Measurements from ENCODE around the gene GREB1L.
"Not testable (repeated sequence)": the region's sequence is repeated elsewhere in the genome, so short reads cannot be mapped to it uniquely, and the experiment has no call there.

DNA sequence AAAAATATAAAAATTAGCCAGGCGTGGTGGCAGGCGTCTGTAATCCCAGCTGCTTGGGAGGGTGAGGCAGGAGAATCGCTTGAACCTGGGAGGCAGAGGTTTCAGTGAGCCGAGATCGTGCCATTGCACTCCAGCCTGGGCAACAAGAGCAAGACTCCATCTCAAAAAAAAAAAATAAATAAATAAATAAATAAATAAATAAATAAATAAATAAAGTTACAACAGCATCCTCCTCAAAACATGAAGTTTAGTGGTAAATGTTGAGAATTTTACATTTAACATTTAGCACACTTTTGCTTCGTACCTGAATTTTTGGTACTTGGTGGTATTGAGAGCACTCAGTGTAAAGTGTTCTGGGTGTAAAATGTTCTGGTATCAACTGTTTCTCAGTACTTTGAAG lies 36.2 kb downstream of the GREB1L start:
- TF ChIP-seq, protein P1, sequence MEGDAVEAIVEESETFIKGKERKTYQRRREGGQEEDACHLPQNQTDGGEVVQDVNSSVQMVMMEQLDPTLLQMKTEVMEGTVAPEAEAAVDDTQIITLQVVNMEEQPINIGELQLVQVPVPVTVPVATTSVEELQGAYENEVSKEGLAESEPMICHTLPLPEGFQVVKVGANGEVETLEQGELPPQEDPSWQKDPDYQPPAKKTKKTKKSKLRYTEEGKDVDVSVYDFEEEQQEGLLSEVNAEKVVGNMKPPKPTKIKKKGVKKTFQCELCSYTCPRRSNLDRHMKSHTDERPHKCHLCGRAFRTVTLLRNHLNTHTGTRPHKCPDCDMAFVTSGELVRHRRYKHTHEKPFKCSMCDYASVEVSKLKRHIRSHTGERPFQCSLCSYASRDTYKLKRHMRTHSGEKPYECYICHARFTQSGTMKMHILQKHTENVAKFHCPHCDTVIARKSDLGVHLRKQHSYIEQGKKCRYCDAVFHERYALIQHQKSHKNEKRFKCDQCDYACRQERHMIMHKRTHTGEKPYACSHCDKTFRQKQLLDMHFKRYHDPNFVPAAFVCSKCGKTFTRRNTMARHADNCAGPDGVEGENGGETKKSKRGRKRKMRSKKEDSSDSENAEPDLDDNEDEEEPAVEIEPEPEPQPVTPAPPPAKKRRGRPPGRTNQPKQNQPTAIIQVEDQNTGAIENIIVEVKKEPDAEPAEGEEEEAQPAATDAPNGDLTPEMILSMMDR (IDR thresholded peaks at IDR 0.05), result not testable (repeated sequence)
- TF ChIP-seq EZH2 (IDR thresholded peaks at IDR 0.05; ENCODE audit: borderline replicate concordance, insufficient read depth, low read depth, low read length, poor library complexity, severe bottlenecking), result not testable (repeated sequence)

All from B cell (primary cell).